Liver (tissue), 9 donors: Measurements from ENCODE around the gene MEX3C. TPM values are rescaled to one million over a fixed set of nuclear protein-coding genes. Genes with fewer than 3 reads are reported as not detected.

ENCODE experiments used
- DNase-seq: peaks from one replicate; pipeline ENCODE4 v3.0.0-alpha.2; 2017; ENCODE audit warnings: low spot score
- H3K27ac ChIP-seq, 2 donors: one replicate each; pipeline ENCODE4 v1.7.0; 2013; ENCODE audit warnings: inconsistent platforms in 2 of 2, low read length in 2 of 2, control low read depth in 1 of 2, low read depth in 1 of 2, mild to moderate bottlenecking in 1 of 2
- H3K27me3 ChIP-seq, 4 donors: one replicate each; pipeline versions ENCODE4 v1.6.1 to v1.7.0; 2013; ENCODE audit warnings: low read length in 3 of 4, inconsistent platforms in 1 of 4, mild to moderate bottlenecking in 1 of 4, moderate library complexity in 1 of 4; ENCODE audit not compliant: control insufficient read depth in 4 of 4, insufficient read depth in 4 of 4
- H3K36me3 ChIP-seq, 4 donors: one replicate each; pipeline versions ENCODE4 v1.6.1 to v1.7.0; 2013; ENCODE audit warnings: low read length in 3 of 4, mild to moderate bottlenecking in 3 of 4, low read depth in 1 of 4, moderate library complexity in 1 of 4; ENCODE audit not compliant: control insufficient read depth in 4 of 4, insufficient read depth in 3 of 4
- H3K4me1 ChIP-seq, 4 donors: one replicate each; pipeline versions ENCODE4 v1.6.1 to v1.7.0; 2013; ENCODE audit warnings: low read length in 3 of 4, mild to moderate bottlenecking in 3 of 4, moderate library complexity in 1 of 4; ENCODE audit not compliant: control insufficient read depth in 4 of 4, insufficient read depth in 4 of 4
- H3K4me3 ChIP-seq, 3 donors: one replicate each; pipeline versions ENCODE4 v1.6.1 to v1.7.0; 2013; ENCODE audit warnings: low read length in 3 of 3, control low read depth in 1 of 3, low read depth in 1 of 3, mild to moderate bottlenecking in 1 of 3
- H3K9ac ChIP-seq, 2 donors: one replicate each; pipeline ENCODE4 v1.7.0; 2013; ENCODE audit warnings: low read length in 2 of 2, mild to moderate bottlenecking in 2 of 2, moderate library complexity in 2 of 2, control low read depth in 1 of 2, low read depth in 1 of 2
- H3K9me3 ChIP-seq, 4 donors: one replicate each; pipeline versions ENCODE4 v1.6.1 to v1.7.0; 2013; ENCODE audit warnings: low read length in 3 of 4; ENCODE audit not compliant: control insufficient read depth in 4 of 4
- ATF3 ChIP-seq: IDR thresholded peaks from 2 replicates; pipeline ENCODE4 v1.6.1; 2016; ENCODE audit warnings: antibody characterized with exemption
- EGR1 ChIP-seq, 2 donors: IDR thresholded peaks; 2 replicates each; pipeline ENCODE4 v1.6.1; 2016 to 2018; ENCODE audit warnings: antibody characterized with exemption in 2 of 2, low read depth in 2 of 2
- HNF4G ChIP-seq: IDR thresholded peaks from 2 replicates; pipeline ENCODE4 v1.6.1; 2016; ENCODE audit warnings: antibody characterized with exemption
- JUND ChIP-seq, 2 donors: IDR thresholded peaks; 2 replicates each; pipeline ENCODE4 v1.6.1; 2016; ENCODE audit warnings: antibody characterized with exemption in 2 of 2
- NR2F2 ChIP-seq: IDR thresholded peaks from 2 replicates; pipeline ENCODE4 v1.6.1; 2016; ENCODE audit warnings: antibody characterized with exemption
- RAD21 ChIP-seq, 2 donors: IDR thresholded peaks; 2 replicates each; pipeline ENCODE4 v1.6.1; 2016; ENCODE audit warnings: antibody characterized with exemption in 2 of 2, mild to moderate bottlenecking in 2 of 2
- REST ChIP-seq: IDR thresholded peaks from 2 replicates; pipeline ENCODE4 v1.6.1; 2016; ENCODE audit warnings: antibody characterized with exemption, mild to moderate bottlenecking
- RXRA ChIP-seq, 2 donors: IDR thresholded peaks; 2 replicates each; pipeline ENCODE4 v1.6.1; 2017 to 2018; ENCODE audit warnings: antibody characterized with exemption in 2 of 2, mild to moderate bottlenecking in 1 of 2
- SP1 ChIP-seq: IDR thresholded peaks from 2 replicates; pipeline ENCODE4 v1.6.1; 2018; ENCODE audit warnings: antibody characterized with exemption, mild to moderate bottlenecking
- TAF1 ChIP-seq: conservative IDR thresholded peaks from 2 replicates; pipeline ENCODE4 v1.6.1; 2016; ENCODE audit warnings: antibody characterized with exemption, mild to moderate bottlenecking
- WGBS: extraction: QIAGEN DNeasy Blood & Tissue Kit; methylation state at CpG from one replicate; pipeline ENCODE4 v1.1.7; 2013; 5-methylcytosine and 5-hydroxymethylcytosine counted together
- polyA plus RNA-seq, 2 donors: library from polyadenylated mRNA; stranded (reverse) in 1 of 2; unstranded in 1 of 2; fragments of 200-250 nt in 1 of 2; fragments of >200 nt in 1 of 2; fragmentation: Nextera tagmentation in 1 of 2; extraction: Ambion mirVana in 1 of 2; gene quantifications; one replicate each; pipeline versions ENCODE4 v1.2.1 to v1.2.3, GENCODE V29; 2013 to 2015
- total RNA-seq, 2 donors: library from RNA; depleted of rRNA; stranded (reverse); fragments of >200 nt; gene quantifications; one replicate each; pipeline ENCODE4 v1.2.3, GENCODE V29; 2014
- TF ChIP-seq, protein P1 (sequence below): IDR thresholded peaks from 2 replicates; pipeline ENCODE4 v1.6.1; 2016; ENCODE audit warnings: antibody characterized with exemption
- TF ChIP-seq, protein P2 (sequence below): IDR thresholded peaks from 2 replicates; pipeline ENCODE4 v1.6.1; 2016; ENCODE audit warnings: antibody characterized with exemption
- TF ChIP-seq, protein P3 (sequence below): fragments of 150-350 bp; IDR thresholded peaks from 2 replicates; pipeline ENCODE4 v1.5.1; 2017; ENCODE audit warnings: improper control_type of control experiment, low read depth, low read length; ENCODE audit not compliant: missing input control
- donor health status: healthy.
- donor health status: healthy.
- donor health status: healthy.
- donor health status: healthy.
- donor health status: healthy.

The MEX3C gene
- total and polyA plus RNA-seq, 4 donors: 2.7 to 16.1 (median 8.6) TPM

- WGBS: 95% methylated on average over 8 of the region's 8 CpGs
- DNase-seq: no peak
- Histone ChIP-seq H3K36me3 (no peaks in the 10 kb centered on the region), H3K4me3 (no peak overlapping the region), H3K4me1 (peaks cover 2 to 3% (median 2%) of the 10 kb centered on the region in 4 donors), H3K27ac (no peak overlapping the region), H3K9ac (no peak overlapping the region), H3K27me3 (no peaks in the 10 kb centered on the region), H3K9me3 (no peaks in the 10 kb centered on the region)
- TF ChIP-seq NR2F2 (no peak), ATF3 (no peak), REST (no peak), RXRA (IDR thresholded peaks at IDR 0.05) (no peak), EGR1 (IDR thresholded peaks at IDR 0.05; ENCODE audit: low read depth in 2 of 2) (no peak)
- TF ChIP-seq, protein P1, sequence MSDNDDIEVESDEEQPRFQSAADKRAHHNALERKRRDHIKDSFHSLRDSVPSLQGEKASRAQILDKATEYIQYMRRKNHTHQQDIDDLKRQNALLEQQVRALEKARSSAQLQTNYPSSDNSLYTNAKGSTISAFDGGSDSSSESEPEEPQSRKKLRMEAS: no peak
These were observed 58.5 kb downstream of the MEX3C start for GRCh38 chr18:51138936-51139335.

DNA sequence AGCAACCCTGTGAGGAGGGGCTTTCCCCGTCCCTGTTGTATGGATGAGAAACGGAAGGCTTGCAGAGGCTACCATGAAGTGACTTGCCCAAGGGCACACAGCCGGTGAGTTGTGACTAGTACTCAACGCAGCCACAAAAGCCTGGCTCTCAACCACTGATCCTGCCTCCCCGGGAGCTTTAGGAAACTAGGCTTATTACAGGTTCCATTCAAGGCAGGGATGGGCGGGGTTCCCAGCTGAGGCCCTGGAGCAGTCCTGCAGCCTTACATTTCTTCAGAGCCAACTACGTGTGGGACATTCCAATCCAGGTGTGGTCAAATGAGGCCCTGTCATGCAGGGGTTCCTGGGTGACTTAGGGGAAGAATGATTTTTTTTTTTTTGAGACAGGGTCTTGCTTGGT, 59.6 kb downstream of the MEX3C start:
- Histone ChIP-seq H3K9ac (no peak overlapping the region), H3K4me3 (no peak overlapping the region), H3K4me1 (peaks cover 2 to 14% (median 5%) of the 10 kb centered on the region in 4 donors), H3K27me3 (no peaks in the 10 kb centered on the region), H3K36me3 (no peaks in the 10 kb centered on the region), H3K9me3 (no peaks in the 10 kb centered on the region), H3K27ac (no peak overlapping the region)
- no peak for TF ChIP-seq RAD21 (IDR thresholded peaks at IDR 0.05)
- TF ChIP-seq HNF4G: no peak
- no peak for TF ChIP-seq ATF3
- TF ChIP-seq TAF1: no peak
- TF ChIP-seq, protein P2, sequence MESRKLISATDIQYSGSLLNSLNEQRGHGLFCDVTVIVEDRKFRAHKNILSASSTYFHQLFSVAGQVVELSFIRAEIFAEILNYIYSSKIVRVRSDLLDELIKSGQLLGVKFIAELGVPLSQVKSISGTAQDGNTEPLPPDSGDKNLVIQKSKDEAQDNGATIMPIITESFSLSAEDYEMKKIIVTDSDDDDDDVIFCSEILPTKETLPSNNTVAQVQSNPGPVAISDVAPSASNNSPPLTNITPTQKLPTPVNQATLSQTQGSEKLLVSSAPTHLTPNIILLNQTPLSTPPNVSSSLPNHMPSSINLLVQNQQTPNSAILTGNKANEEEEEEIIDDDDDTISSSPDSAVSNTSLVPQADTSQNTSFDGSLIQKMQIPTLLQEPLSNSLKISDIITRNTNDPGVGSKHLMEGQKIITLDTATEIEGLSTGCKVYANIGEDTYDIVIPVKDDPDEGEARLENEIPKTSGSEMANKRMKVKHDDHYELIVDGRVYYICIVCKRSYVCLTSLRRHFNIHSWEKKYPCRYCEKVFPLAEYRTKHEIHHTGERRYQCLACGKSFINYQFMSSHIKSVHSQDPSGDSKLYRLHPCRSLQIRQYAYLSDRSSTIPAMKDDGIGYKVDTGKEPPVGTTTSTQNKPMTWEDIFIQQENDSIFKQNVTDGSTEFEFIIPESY: no peak
- DNase-seq: no peak
- 96% methylated on average over 7 of the region's 7 CpGs for WGBS

- H3K4me3 ChIP-seq: no peak overlapping the region
- no peak for DNase-seq
- no peaks in the 10 kb centered on the region for H3K36me3 ChIP-seq
- no peak overlapping the region for H3K9ac ChIP-seq
- peaks cover 5 to 21% (median 11%) of the 10 kb centered on the region in 4 donors for H3K4me1 ChIP-seq
- H3K27ac ChIP-seq: no peak overlapping the region
- WGBS: 95% methylated on average over 21 of the region's 21 CpGs
- no peaks in the 10 kb centered on the region for H3K9me3 ChIP-seq
- H3K27me3 ChIP-seq: no peaks in the 10 kb centered on the region
- TF ChIP-seq EGR1 (IDR thresholded peaks at IDR 0.05; ENCODE audit: low read depth in 2 of 2) (no peak), HNF4G (no peak), RAD21 (IDR thresholded peaks at IDR 0.05) (no peak), SP1 (no peak), RXRA (IDR thresholded peaks at IDR 0.05) (no peak), REST (no peak), JUND (IDR thresholded peaks at IDR 0.05) (no peak)
- TF ChIP-seq, protein P1: no peak
- TF ChIP-seq, protein P3, sequence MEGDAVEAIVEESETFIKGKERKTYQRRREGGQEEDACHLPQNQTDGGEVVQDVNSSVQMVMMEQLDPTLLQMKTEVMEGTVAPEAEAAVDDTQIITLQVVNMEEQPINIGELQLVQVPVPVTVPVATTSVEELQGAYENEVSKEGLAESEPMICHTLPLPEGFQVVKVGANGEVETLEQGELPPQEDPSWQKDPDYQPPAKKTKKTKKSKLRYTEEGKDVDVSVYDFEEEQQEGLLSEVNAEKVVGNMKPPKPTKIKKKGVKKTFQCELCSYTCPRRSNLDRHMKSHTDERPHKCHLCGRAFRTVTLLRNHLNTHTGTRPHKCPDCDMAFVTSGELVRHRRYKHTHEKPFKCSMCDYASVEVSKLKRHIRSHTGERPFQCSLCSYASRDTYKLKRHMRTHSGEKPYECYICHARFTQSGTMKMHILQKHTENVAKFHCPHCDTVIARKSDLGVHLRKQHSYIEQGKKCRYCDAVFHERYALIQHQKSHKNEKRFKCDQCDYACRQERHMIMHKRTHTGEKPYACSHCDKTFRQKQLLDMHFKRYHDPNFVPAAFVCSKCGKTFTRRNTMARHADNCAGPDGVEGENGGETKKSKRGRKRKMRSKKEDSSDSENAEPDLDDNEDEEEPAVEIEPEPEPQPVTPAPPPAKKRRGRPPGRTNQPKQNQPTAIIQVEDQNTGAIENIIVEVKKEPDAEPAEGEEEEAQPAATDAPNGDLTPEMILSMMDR: no peak
These were observed 60.3 kb downstream of the MEX3C start for GRCh38 chr18:51137026-51137729.
